NK-92 (cell line): ENCODE data around the gene CAMTA1.

Experiments used
- DNase-seq: peaks from one replicate; lab custom pipeline; 2025; ENCODE audit not compliant: unreplicated experiment; lab: John Stamatoyannopoulos, UW

The CAMTA1 gene

GRCh38 chr1:6779089-6779805 lies 6.0 kb upstream of the CAMTA1 start:
- no peak for DNase-seq

- DNase-seq, result no peak
Observed at GRCh38 chr1:6782151-6782550, 3.1 kb upstream of the CAMTA1 start.

GRCh38 chr1:6783221-6783620 lies 2.0 kb upstream of the CAMTA1 start:
- DNase-seq, result no peak

GRCh38 chr1:6783936-6784559 lies 1.2 kb upstream of the CAMTA1 start:
- no peak for DNase-seq

- peak; percentile 97 for DNase-seq
Observed at GRCh38 chr1:6784560-6785317, 515 bp upstream of the CAMTA1 start.

GRCh38 chr1:6785728-6786505 lies 663 bp downstream of the CAMTA1 start:
- DNase-seq, result no peak

GRCh38 chr1:6788946-6789345 lies 3.7 kb downstream of the CAMTA1 start:
- no peak for DNase-seq

GRCh38 chr1:6790146-6790545 lies 4.9 kb downstream of the CAMTA1 start:
- DNase-seq, result no peak

GRCh38 chr1:6794164-6794563 lies 8.9 kb downstream of the CAMTA1 start:
- no peak for DNase-seq

GRCh38 chr1:6795203-6795602 lies 9.9 kb downstream of the CAMTA1 start:
- DNase-seq, result no peak

GRCh38 chr1:6795661-6796060 lies 10.4 kb downstream of the CAMTA1 start:
- no peak for DNase-seq

GRCh38 chr1:6796095-6796494 lies 10.8 kb downstream of the CAMTA1 start:
- no peak for DNase-seq

GRCh38 chr1:6799499-6799898 lies 14.2 kb downstream of the CAMTA1 start:
- no peak for DNase-seq

GRCh38 chr1:6800745-6801144 lies 15.5 kb downstream of the CAMTA1 start:
- DNase-seq, result no peak

GRCh38 chr1:6801199-6801598 lies 15.9 kb downstream of the CAMTA1 start:
- no peak for DNase-seq

GRCh38 chr1:6801966-6802365 lies 16.7 kb downstream of the CAMTA1 start:
- DNase-seq, result no peak

GRCh38 chr1:6802454-6802853 lies 17.2 kb downstream of the CAMTA1 start:
- no peak for DNase-seq

- no peak for DNase-seq
Observed at GRCh38 chr1:6802893-6803292, 17.6 kb downstream of the CAMTA1 start.

- no peak for DNase-seq
Observed at GRCh38 chr1:6803357-6803756, 18.1 kb downstream of the CAMTA1 start.

GRCh38 chr1:6805004-6805416 lies 19.8 kb downstream of the CAMTA1 start:
- DNase-seq, result no peak

GRCh38 chr1:6807782-6808181 lies 22.5 kb downstream of the CAMTA1 start:
- no peak for DNase-seq
